K562 (cell line): Measurements from ENCODE around the gene METRN. TPM values are rescaled to one million over a fixed set of nuclear protein-coding genes. Genes with fewer than 3 reads are reported as not detected.

Source experiments
- CEBPG ChIP-seq, 3 experiments: fragments of 200-800 bp in 1 of 3; sonication (Bioruptor generic) in 1 of 3; sonication (generic) in 1 of 3; formaldehyde crosslinking in 1 of 3; IDR thresholded peaks in 2 of 3; conservative IDR thresholded peaks in 1 of 3; 2 replicates each; pipeline versions ENCODE4 v1.6.1 to v1.8.0; 2016 to 2022; ENCODE audit warnings: missing compliant biosample characterization in 2 of 3, missing genetic modification characterization in 2 of 3, mild to moderate bottlenecking in 1 of 3, missing genetic modification reagents in 1 of 3
- E2F3 ChIP-seq: fragments of 250-450 bp; sonication (Bioruptor Pico); IDR thresholded peaks from 2 replicates; pipeline ENCODE4 v1.4.0; 2020; ENCODE audit warnings: mild to moderate bottlenecking
- E2F4 ChIP-seq: sonication (generic); formaldehyde crosslinking; IDR thresholded peaks from 2 replicates; pipeline ENCODE4 v1.8.0; 2022; ENCODE audit warnings: mild to moderate bottlenecking, low read depth, missing genetic modification reagents
- HDAC3 ChIP-seq: fragments of 450-650 bp; IDR thresholded peaks from 2 replicates; pipeline ENCODE4 v1.6.1; 2018; ENCODE audit warnings: borderline replicate concordance, mild to moderate bottlenecking, moderate library complexity; ENCODE audit not compliant: partially characterized antibody
- HINFP ChIP-seq: fragments of 450-650 bp; conservative IDR thresholded peaks from 2 replicates; pipeline ENCODE4 v1.6.1; 2016; ENCODE audit warnings: missing genetic modification characterization, low read depth, mild to moderate bottlenecking, control low read depth, missing compliant biosample characterization
- HOXB6 ChIP-seq: fragments of 250-450 bp; sonication (Bioruptor Pico); IDR thresholded peaks from 2 replicates; pipeline ENCODE4 v1.5.1; 2022; ENCODE audit warnings: mild to moderate bottlenecking, borderline replicate concordance
- JUNB ChIP-seq: fragments of 450-650 bp; formaldehyde crosslinking; conservative IDR thresholded peaks from 2 replicates; pipeline ENCODE4 v1.4.0; 2020; ENCODE audit warnings: mild to moderate bottlenecking
- KLF13 ChIP-seq: fragments of 450-650 bp; IDR thresholded peaks from 2 replicates; pipeline ENCODE4 v1.6.1; 2016; ENCODE audit warnings: missing genetic modification characterization, low read depth, mild to moderate bottlenecking, missing compliant biosample characterization, moderate library complexity, borderline replicate concordance
- MED1 ChIP-seq: sonication (generic); formaldehyde crosslinking; IDR thresholded peaks from 2 replicates; pipeline ENCODE4 v1.8.1; 2023; ENCODE audit warnings: missing genetic modification reagents, borderline replicate concordance
- MGA ChIP-seq: fragments of 450-650 bp; IDR thresholded peaks from 2 replicates; pipeline ENCODE4 v1.6.1; 2016; ENCODE audit warnings: mild to moderate bottlenecking, moderate library complexity
- SP1 ChIP-seq: sonication (generic); formaldehyde crosslinking; IDR thresholded peaks from 2 replicates; pipeline ENCODE4 v1.8.1; 2022; ENCODE audit warnings: mild to moderate bottlenecking, missing genetic modification reagents
- ZNF830 ChIP-seq: fragments of 250-450 bp; sonication (Bioruptor Pico); IDR thresholded peaks from 2 replicates; pipeline ENCODE4 v1.5.0; 2021; ENCODE audit warnings: mild to moderate bottlenecking
- polyA plus RNA-seq, 8 experiments: library from polyadenylated mRNA; depleted of rRNA in 4 of 8; stranded (reverse) in 5 of 8; unstranded in 3 of 8; fragments of >200 nt; fragmentation: Nextera tagmentation in 2 of 8; fragmentation: Illumina TruSeq in 1 of 8; extraction: Ambion mirVana in 2 of 8; extraction: Trizol in 1 of 8; gene quantifications; 2 replicates each; pipeline versions ENCODE4 v1.2.1 to v1.2.3, GENCODE V29; 2011 to 2014; ENCODE audit warnings: inconsistent platforms in 1 of 8, missing spikeins in 1 of 8
- total RNA-seq, 7 experiments: library from RNA; depleted of rRNA in 6 of 7; stranded (reverse); fragments of >200 nt in 6 of 7; fragmentation: Illumina TruSeq in 2 of 7; extraction: Trizol in 2 of 7; gene quantifications; 2 replicates each; pipeline versions ENCODE4 v1.2.1 to v1.2.3, GENCODE V29; 2011 to 2021; ENCODE audit warnings: low replicate concordance in 1 of 7

METRN gene
- total and polyA plus RNA-seq, 9 of the 15 experiments (the other 6 are each of a cell fraction or from before 2014, with no cell fraction given): 0.20 to 89.8 (median 15.4) TPM

- TF ChIP-seq ZNF830 (CRISPR knock-in tag) (no peak), MED1 (CRISPR knock-in tag) (no peak), KLF13 (tag) (0 out of 2 replicates have a peak, but pooled peaks have one; percentile 7), MGA (peak; percentile 97), HINFP (tag) (no peak), HOXB6 (CRISPR knock-in tag) (no peak), HDAC3 (no peak), E2F3 (CRISPR knock-in tag) (no peak), E2F4 (peak; percentile 50; the same call in 1 of the 2 replicates), SP1 (peak; percentile 50), JUNB (CRISPR knock-in tag) (no peak), CEBPG (CRISPR knock-in tag; IDR thresholded peaks at IDR 0.05) (peak; percentile 69), CEBPG (tag; conservative IDR thresholded peaks at IDR 0.05 in 1 of 2, IDR thresholded peaks at IDR 0.05 in 1 of 2) (no peak)
These were observed 19.4 kb upstream of the METRN start (continued) for GRCh38 chr16:695355-696089.
